GM11168 (cell line): ENCODE results near the gene CCL4.
"Not testable (repeated sequence)": the region's sequence is repeated elsewhere in the genome, so short reads cannot be mapped to it uniquely, and the experiment has no call there.

Source experiments
- in situ Hi-C: fragments of 300-500 bp; cut with MboI; formaldehyde crosslinking; loops from one replicate; pipeline ENCODE4 v1.12.0; 2022; ENCODE audit warnings: low sequenced_read_pairs; ENCODE audit not compliant: unreplicated experiment

Gene CCL4

GRCh38 chr17:36087471-36087870, 16.2 kb upstream of the CCL4 start:
- in situ Hi-C loops = loop anchor here (5.0 kb wide), 1 partner anchor 105 kb away; no protein-coding TSS in a partner anchor

GRCh38 chr17:36087897-36088572, 15.6 kb upstream of the CCL4 start:
- in situ Hi-C loops = loop anchor here (5.0 kb wide), 1 partner anchor 104 kb away; no protein-coding TSS in a partner anchor

- in situ Hi-C loops = loop anchor here (5.0 kb wide), 1 partner anchor 103 kb away; no protein-coding TSS in a partner anchor
Measured at GRCh38 chr17:36088670-36089338, 14.8 kb upstream of the CCL4 start.

GRCh38 chr17:36089339-36089865, 14.2 kb upstream of the CCL4 start:
- in situ Hi-C loops = loop anchor here (5.0 kb wide), 1 partner anchor 103 kb away; no protein-coding TSS in a partner anchor

- in situ Hi-C loops = loop anchor here (5.0 kb wide), 1 partner anchor 102 kb away; no protein-coding TSS in a partner anchor
Measured at GRCh38 chr17:36089888-36090836, 13.5 kb upstream of the CCL4 start, which contains the start of gene CCL3. CCL3 (minus strand) TSS chr17:36090143; CDS start chr17:36090058, 85 bp downstream.

- in situ Hi-C loops = no loop called here
Measured at GRCh38 chr17:36092230-36092629, 11.4 kb upstream of the CCL4 start.

- in situ Hi-C loops = not testable (repeated sequence)
Measured at GRCh38 chr17:36092715-36093114, 10.9 kb upstream of the CCL4 start.

GRCh38 chr17:36094232-36094631, 9.4 kb upstream of the CCL4 start:
- in situ Hi-C loops = no loop called here

- in situ Hi-C loops = no loop called here
Measured at GRCh38 chr17:36094746-36095145, 8.9 kb upstream of the CCL4 start.

GRCh38 chr17:36095992-36096391, 7.6 kb upstream of the CCL4 start:
- in situ Hi-C loops = no loop called here

GRCh38 chr17:36099004-36099403, 4.6 kb upstream of the CCL4 start:
- in situ Hi-C loops = not testable (repeated sequence)

GRCh38 chr17:36104246-36104645, 619 bp downstream of the CCL4 start:
- in situ Hi-C loops = loop anchor here (5.0 kb wide), 1 partner anchor 103 kb away; no protein-coding TSS in a partner anchor

GRCh38 chr17:36104701-36105181, 1.1 kb downstream of the CCL4 start:
- in situ Hi-C loops = loop anchor here (5.0 kb wide), 1 partner anchor 103 kb away; no protein-coding TSS in a partner anchor

GRCh38 chr17:36105781-36106492, 2.3 kb downstream of the CCL4 start:
- in situ Hi-C loops = no loop called here

GRCh38 chr17:36106493-36106835, 2.8 kb downstream of the CCL4 start:
- in situ Hi-C loops = no loop called here

GRCh38 chr17:36107660-36108059, 4.0 kb downstream of the CCL4 start:
- in situ Hi-C loops = no loop called here

GRCh38 chr17:36108265-36108664, 4.6 kb downstream of the CCL4 start:
- in situ Hi-C loops = not testable (repeated sequence)

GRCh38 chr17:36111068-36111490, 7.5 kb downstream of the CCL4 start:
- in situ Hi-C loops = no loop called here

- in situ Hi-C loops = no loop called here
Measured at GRCh38 chr17:36112572-36112971, 8.9 kb downstream of the CCL4 start.
